Inflammatory macrophage treated with lipopolysaccharide for 1 hour (primary cell): ENCODE results near the gene PKP4.

ENCODE experiments used
- DNase-seq, 2 donors: peaks; one replicate each; pipeline ENCODE4 v3.0.0-alpha.2; 2020 to 2022

Gene PKP4

GRCh38 chr2:158602027-158602426, 145.3 kb downstream of the PKP4 start:
- DNase-seq, result no peak

- no peak for DNase-seq
These were observed 146.5 kb downstream of the PKP4 start for GRCh38 chr2:158603205-158603604.

GRCh38 chr2:158603986-158604385, 147.2 kb downstream of the PKP4 start:
- DNase-seq, result no peak

- no peak for DNase-seq
These were observed 153.3 kb downstream of the PKP4 start for GRCh38 chr2:158610059-158610458.

GRCh38 chr2:158616480-158617000, 159.8 kb downstream of the PKP4 start:
- peak in 1 of 2 donors; percentile 2 for DNase-seq

- DNase-seq, result peak; percentile 8 to 21
These were observed 162.2 kb downstream of the PKP4 start for GRCh38 chr2:158618891-158619490.

- DNase-seq, result peak; percentile 2 to 7
These were observed 162.7 kb downstream of the PKP4 start for GRCh38 chr2:158619496-158619895.

GRCh38 chr2:158620656-158621055, 163.9 kb downstream of the PKP4 start:
- no peak for DNase-seq

- no peak for DNase-seq
These were observed 167.4 kb downstream of the PKP4 start for GRCh38 chr2:158624071-158624667.

GRCh38 chr2:158624961-158625360, 168.2 kb downstream of the PKP4 start:
- no peak for DNase-seq

- no peak for DNase-seq
These were observed 172.4 kb downstream of the PKP4 start for GRCh38 chr2:158629116-158629515.

GRCh38 chr2:158633261-158633660, 176.5 kb downstream of the PKP4 start:
- no peak for DNase-seq

- DNase-seq, result no peak
These were observed 177.9 kb downstream of the PKP4 start for GRCh38 chr2:158634627-158635026.

- no peak for DNase-seq
These were observed 179.3 kb downstream of the PKP4 start for GRCh38 chr2:158635961-158636601.

- DNase-seq, result no peak
These were observed 180.6 kb downstream of the PKP4 start for GRCh38 chr2:158637357-158637756.

- DNase-seq, result no peak
These were observed 187.4 kb downstream of the PKP4 start for GRCh38 chr2:158644139-158644538.

- no peak for DNase-seq
These were observed 188.5 kb downstream of the PKP4 start for GRCh38 chr2:158645299-158645698.

GRCh38 chr2:158647436-158648231, 190.9 kb downstream of the PKP4 start:
- DNase-seq, result no peak

GRCh38 chr2:158649846-158650245, 193.1 kb downstream of the PKP4 start:
- no peak for DNase-seq

GRCh38 chr2:158650646-158651357, 194.1 kb downstream of the PKP4 start:
- DNase-seq, result no peak

- no peak for DNase-seq
These were observed 194.8 kb downstream of the PKP4 start for GRCh38 chr2:158651358-158652057.

- no peak for DNase-seq
These were observed 198.9 kb downstream of the PKP4 start for GRCh38 chr2:158655628-158656027.
